Mesothelial cell of epicardium (in vitro differentiated cells): ENCODE measurements around the gene RTP5. TPM values are rescaled to one million over a fixed set of nuclear protein-coding genes. Genes with fewer than 3 reads are reported as not detected.

Experiments
- DNase-seq, 2 experiments: peaks; one replicate each; pipeline ENCODE4 v3.0.0; 2021; ENCODE audit warnings: low spot score in 2 of 2; ENCODE audit not compliant: unreplicated experiment in 2 of 2
- H3K27ac Mint-ChIP-seq: 2 replicates; pipeline ENCODE4 v1.8.0; 2021; ENCODE audit warnings: mixed read lengths
- H3K27me3 Mint-ChIP-seq: 2 replicates; pipeline ENCODE4 v1.8.0; 2021; ENCODE audit warnings: low read depth, mixed read lengths
- H3K36me3 Mint-ChIP-seq: 2 replicates; pipeline ENCODE4 v1.8.0; 2021; ENCODE audit warnings: mixed read lengths
- H3K4me1 Mint-ChIP-seq: 2 replicates; pipeline ENCODE4 v1.8.0; 2021; ENCODE audit warnings: mixed read lengths
- H3K4me3 Mint-ChIP-seq: 2 replicates; pipeline ENCODE4 v1.8.0; 2021; ENCODE audit warnings: mild to moderate bottlenecking, moderate library complexity, mixed read lengths
- H3K9me3 Mint-ChIP-seq: 2 replicates; pipeline ENCODE4 v1.8.0; 2021; ENCODE audit warnings: mixed read lengths
- total RNA-seq: library from RNA; stranded (reverse); gene quantifications from 3 replicates; pipeline ENCODE4 v1.2.1, GENCODE V29; 2021
- TF ChIP-seq, protein P1 (sequence below): fragments of 200-600 bp; sonication (generic); IDR thresholded peaks from one replicate; pipeline ENCODE4 v1.5.0; 2021; ENCODE audit warnings: antibody characterized with exemption; ENCODE audit not compliant: unreplicated experiment

Gene RTP5
- total RNA-seq, 1 donor from 2014 or later = not detected

DNA sequence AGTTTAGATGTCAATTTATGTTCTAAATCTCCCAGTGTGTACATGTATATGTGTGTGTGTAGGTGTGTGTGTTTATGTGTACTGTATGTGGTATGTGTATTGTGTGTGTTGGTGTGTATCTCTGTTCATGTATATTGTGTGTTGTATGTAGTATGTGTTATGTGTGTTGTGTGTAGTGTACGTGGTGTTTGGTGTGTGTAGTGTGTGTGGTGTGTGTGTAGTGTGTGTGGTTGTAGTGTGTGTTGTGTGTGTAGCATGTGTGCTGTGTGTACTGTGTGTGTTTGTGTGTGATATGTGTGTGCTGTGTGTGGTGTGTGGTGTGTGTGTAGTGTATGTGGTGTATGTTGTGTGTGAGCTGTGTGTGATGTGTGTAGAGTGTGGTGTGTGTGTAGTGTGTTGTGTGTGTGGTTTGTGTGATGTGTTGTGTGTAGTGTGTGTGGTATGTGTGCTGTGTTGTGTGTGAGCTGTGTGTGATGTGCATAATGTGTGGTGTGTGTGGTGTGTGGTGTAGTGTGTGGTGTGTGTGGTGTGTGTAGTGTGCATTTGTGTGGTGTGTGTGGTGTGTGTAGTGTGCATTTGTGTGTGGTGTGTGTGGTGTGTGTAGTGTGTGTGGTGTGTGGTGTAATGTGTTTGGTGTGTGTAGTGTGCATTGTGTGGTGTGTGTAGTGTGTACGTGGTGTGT, 5.2 kb upstream of the RTP5 start:
- peaks cover 5% of the 10 kb centered on the region for H3K9me3 Mint-ChIP-seq
- TF ChIP-seq, protein P1, sequence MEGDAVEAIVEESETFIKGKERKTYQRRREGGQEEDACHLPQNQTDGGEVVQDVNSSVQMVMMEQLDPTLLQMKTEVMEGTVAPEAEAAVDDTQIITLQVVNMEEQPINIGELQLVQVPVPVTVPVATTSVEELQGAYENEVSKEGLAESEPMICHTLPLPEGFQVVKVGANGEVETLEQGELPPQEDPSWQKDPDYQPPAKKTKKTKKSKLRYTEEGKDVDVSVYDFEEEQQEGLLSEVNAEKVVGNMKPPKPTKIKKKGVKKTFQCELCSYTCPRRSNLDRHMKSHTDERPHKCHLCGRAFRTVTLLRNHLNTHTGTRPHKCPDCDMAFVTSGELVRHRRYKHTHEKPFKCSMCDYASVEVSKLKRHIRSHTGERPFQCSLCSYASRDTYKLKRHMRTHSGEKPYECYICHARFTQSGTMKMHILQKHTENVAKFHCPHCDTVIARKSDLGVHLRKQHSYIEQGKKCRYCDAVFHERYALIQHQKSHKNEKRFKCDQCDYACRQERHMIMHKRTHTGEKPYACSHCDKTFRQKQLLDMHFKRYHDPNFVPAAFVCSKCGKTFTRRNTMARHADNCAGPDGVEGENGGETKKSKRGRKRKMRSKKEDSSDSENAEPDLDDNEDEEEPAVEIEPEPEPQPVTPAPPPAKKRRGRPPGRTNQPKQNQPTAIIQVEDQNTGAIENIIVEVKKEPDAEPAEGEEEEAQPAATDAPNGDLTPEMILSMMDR = no peak
- DNase-seq = no peak
- peaks cover 38% of the 10 kb centered on the region for H3K27me3 Mint-ChIP-seq
- peaks cover 6% of the 10 kb centered on the region for H3K4me1 Mint-ChIP-seq
- H3K4me3 Mint-ChIP-seq = no peak overlapping the region
- H3K36me3 Mint-ChIP-seq = no peaks in the 10 kb centered on the region
- no peak overlapping the region for H3K27ac Mint-ChIP-seq

DNA sequence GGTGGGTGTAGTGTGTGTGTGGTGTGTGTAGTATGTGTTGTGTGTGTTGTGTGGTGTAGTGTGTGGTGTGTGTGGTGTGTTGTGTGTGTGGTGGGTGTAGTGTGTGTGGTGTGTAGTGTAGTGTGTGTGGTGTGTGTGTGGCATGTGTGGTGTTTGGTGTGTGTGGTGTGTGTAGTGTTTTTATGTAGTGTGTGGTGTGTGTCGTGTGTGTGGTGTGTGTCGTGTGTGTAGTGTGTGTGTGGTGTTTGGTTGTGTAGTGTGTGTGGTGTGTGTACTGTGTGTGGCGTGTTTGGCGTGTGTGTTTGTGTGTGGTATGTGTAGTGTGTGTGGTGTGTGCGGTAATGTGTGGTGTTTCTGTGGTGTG, 4.7 kb upstream of the RTP5 start:
- Mint-ChIP-seq H3K27me3 (peaks cover 39% of the 10 kb centered on the region), H3K9me3 (peaks cover 5% of the 10 kb centered on the region), H3K4me1 (peaks cover 2% of the 10 kb centered on the region), H3K36me3 (no peaks in the 10 kb centered on the region), H3K4me3 (no peak overlapping the region), H3K27ac (no peak overlapping the region)
- DNase-seq = no peak
- TF ChIP-seq, protein P1 = no peak

DNA sequence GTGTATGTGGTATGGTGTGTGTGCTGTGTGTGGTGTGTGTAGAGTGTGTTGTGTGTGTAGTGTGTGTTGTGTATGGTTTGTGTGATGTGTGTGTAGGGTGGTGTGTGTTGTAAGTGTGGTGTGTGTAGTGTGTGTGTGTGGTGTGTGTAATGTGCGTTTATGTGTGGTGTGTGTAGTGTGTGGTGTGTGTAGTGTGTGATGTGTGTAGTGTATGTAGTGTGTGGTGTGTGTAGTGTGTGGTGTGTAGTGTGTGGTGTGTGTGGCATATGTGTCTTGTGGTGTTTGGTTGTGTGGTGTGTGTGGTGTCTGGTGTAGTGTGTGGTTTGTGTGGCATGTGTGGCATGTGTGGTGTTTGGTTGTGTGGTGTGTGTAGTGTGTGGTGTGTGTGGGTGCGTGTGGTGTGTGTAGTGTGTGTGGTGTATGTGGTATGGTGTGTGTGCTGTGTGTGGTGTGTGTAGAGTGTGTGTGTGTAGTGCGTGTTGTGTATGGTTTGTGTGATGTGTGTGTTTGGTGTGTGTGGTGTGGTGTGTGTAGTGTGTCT, 4.0 kb upstream of the RTP5 start:
- Mint-ChIP-seq H3K27me3 (peaks cover 39% of the 10 kb centered on the region), H3K9me3 (peaks cover 5% of the 10 kb centered on the region), H3K4me3 (no peak overlapping the region), H3K27ac (no peak overlapping the region), H3K36me3 (no peaks in the 10 kb centered on the region), H3K4me1 (peaks cover 2% of the 10 kb centered on the region)
- TF ChIP-seq, protein P1 = no peak
- no peak for DNase-seq

DNA sequence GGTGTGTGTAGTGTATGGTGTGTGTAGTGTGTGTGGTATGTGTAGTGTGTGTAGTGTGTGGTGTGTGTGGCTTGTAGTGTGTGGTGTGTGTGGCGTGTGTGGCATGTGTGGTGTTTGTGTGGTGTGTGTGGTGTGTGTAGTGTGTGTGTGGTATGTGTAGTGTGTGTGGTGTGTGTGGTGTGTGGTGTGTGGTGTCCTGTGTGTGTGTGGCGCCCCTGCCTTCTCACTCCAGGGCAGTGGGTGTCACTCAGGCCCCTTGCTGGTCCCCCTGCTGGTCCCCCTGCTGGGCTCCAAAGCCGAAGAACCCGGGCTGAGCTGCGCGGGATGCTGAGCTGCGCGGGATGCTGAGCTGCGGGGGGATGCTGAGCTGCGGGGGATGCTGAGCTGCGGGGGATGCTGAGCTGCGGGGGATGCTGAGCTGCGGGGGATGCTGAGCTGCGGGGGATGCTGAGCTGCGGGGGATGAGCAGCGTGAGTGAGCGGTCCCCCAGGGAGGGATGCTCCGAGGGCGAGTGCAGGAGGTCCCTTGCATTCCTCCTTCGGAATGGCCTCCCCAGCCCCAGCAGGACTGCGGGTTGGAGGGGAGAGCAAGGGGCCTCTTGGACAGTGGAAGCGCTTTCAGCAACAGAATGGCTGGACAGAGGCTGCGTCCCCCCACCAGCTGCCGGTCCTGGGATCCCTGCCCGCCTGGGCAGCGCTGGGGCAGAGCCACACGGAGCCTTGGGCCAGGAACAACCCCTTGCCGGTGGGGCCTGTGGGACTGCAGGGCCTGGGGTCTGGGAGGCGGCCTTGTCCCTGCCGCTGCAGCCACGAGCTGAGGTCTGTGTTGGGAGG, 3.4 kb upstream of the RTP5 start:
- no peaks in the 10 kb centered on the region for H3K36me3 Mint-ChIP-seq
- no peak overlapping the region for H3K27ac Mint-ChIP-seq
- H3K4me1 Mint-ChIP-seq = peaks cover 2% of the 10 kb centered on the region
- TF ChIP-seq, protein P1 = no peak
- H3K4me3 Mint-ChIP-seq = no peak overlapping the region
- peaks cover 39% of the 10 kb centered on the region for H3K27me3 Mint-ChIP-seq
- H3K9me3 Mint-ChIP-seq = peaks cover 5% of the 10 kb centered on the region
- no peak for DNase-seq

DNA sequence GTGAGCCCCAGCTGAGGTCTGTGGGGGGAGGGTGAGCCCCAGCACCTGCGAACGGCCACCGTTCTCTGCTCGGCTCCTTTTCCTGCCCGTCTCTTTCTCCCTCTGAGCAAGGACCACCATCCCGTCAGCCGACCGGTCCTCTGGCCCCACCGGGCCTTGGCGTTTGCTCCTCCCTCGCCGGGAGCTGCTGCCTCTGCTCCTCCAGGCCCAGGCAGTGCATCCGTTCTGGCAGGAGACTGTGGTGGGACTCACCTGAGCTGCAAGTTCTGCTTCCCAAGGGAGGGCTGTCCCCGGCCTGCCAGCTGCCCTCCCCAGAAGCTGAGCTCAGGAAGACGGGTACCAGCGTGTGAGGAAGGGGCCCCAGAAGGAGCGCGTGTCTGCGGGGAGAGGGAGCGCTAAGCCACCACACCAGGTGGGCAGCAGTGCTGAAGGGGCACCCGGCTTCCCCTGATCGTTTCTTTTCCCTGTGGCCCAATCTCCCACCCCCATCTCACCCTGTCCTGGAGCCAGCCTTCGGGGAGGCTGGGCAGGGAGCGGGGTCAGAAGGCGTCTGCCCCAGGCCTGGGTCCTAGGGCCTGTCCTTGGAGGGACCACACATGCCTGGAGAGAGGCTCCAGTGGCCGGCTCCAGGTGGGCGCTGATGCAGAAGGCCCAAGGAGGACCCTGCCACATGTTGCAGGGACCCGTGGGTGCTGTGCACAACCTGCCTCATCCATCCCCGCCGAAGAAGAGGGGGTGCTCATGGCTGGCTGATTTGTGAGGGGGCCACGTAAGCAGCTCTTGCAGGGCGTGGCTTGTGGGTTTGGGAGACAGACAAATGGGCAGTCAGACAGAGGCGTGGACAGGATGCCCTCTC, 2.5 kb upstream of the RTP5 start:
- Mint-ChIP-seq H3K36me3 (no peaks in the 10 kb centered on the region), H3K27me3 (peaks cover 39% of the 10 kb centered on the region), H3K4me3 (no peak overlapping the region), H3K9me3 (peaks cover 5% of the 10 kb centered on the region), H3K4me1 (peaks cover 2% of the 10 kb centered on the region), H3K27ac (no peak overlapping the region)
- TF ChIP-seq, protein P1 = no peak
- no peak for DNase-seq
